Amygdala (tissue), 56 donors: ENCODE measurements around the gene TCERG1L.

Experiments
- DNase-seq, 56 donors: peaks; one replicate each; lab custom pipeline; 2025; lab: John Stamatoyannopoulos, UW

The TCERG1L gene

DNA sequence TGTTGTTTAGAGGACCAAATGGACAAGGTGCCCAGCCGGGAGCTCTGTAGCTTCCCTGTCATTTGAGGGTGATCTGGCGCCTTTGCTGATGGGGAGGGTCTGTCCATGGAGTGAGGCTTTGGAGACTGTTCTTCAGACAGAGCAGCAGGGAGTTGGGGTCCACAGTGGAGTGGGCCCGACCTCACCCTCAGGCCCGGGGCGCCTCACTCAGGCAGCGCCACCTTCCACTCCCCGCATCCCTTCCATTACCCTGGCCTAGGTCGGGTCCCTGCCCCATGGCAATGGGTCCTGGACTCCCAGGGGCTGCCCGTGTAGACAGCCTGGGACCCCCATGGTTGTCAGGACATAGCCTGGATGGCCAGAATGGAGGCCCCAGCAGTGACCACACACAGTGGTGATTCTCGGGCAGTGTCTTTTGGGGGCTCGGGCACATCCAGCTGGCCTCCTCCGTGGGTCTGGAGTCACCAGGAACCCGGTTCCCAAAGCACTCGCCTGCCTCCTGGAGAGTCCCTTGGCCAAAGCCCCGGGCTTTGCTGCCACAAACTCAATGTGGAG lies 38.5 kb downstream of the TCERG1L start:
- no peak for DNase-seq

DNA sequence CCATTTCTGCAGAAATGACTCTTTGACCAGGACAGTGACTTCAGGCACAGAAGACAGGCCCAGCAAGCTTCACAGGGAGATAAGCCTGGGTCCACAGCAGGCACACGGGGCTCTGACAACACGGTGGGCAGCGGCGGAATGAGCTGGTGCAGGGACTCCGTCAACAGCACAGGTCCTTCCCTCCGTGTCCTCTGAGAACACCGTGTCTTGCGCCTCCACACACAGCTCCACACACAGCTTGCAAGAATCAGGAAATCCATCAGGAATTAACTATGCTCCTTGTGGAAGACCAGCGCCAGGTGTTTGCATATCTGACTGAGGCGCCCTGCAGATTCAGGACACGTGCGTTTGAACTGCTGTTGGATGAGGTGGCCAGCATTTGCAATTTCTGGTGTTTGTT lies 39.6 kb downstream of the TCERG1L start:
- DNase-seq, result no peak

DNA sequence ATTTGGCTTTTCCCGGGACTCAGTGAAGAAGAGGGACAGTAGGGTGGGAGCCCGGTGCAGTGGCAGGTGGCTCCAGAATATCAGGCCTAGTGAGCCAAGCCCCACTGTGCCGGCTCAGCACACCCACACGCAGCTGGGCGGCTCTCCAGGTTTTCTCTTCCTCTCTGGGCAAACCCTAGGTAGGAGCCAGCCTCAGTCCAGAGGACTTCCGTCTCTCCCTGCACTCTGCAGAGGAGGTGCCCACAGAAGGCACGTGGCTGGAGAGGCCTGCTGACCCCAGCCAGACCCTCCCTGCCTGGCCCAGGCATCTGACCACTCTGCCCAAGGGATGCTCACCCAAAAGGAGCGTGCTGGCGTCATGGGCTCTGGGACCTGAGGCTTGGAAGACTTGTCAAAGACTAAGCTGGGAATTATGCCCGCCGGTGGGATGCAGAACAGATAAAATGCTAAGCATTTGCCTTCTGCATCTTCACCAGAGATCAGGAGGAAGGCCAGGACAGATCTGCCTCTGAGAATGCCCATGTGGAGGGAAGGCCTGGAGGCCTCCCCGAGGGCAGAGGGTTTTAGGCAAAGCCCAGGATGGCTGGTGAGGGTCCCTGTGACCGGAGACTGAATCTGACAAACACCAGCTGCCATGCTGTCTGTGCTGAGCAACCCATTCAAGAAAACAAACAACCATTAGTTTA lies 40.2 kb downstream of the TCERG1L start:
- DNase-seq, result no peak

DNA sequence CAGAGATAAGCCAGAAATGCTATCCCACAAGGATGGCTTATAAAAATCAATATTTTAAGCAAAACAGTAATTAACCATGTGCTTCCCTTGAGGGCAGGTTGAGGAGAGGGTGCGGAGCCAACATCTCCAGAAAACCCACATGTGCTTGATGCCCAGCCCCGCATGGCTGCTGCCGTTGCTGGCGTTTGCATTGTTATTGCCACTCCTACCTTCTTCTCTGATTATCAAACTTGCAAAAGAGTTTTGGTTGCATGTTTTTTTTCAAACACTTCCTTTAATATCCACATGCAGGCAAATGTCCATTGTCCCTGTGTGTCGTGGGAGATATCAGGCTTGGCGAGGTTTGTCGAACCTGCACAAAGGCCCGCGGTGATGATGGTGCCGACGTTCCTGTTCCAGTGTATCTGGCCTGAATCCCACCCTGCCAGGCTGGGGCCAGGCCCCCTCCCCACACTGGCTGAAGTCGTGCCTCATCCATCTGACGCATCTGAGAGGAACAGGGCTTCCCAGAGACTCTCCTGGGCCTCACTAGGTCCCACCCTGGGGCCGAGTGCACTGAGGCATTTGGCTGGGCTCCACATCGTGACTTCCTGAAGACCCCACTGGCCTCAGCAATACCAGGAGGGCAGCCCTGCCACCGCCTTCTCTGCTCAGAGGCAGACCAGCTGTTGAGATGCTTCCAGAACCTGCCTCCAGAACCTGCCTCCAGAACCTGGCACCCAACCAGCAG lies 40.9 kb downstream of the TCERG1L start:
- no peak for DNase-seq

DNA sequence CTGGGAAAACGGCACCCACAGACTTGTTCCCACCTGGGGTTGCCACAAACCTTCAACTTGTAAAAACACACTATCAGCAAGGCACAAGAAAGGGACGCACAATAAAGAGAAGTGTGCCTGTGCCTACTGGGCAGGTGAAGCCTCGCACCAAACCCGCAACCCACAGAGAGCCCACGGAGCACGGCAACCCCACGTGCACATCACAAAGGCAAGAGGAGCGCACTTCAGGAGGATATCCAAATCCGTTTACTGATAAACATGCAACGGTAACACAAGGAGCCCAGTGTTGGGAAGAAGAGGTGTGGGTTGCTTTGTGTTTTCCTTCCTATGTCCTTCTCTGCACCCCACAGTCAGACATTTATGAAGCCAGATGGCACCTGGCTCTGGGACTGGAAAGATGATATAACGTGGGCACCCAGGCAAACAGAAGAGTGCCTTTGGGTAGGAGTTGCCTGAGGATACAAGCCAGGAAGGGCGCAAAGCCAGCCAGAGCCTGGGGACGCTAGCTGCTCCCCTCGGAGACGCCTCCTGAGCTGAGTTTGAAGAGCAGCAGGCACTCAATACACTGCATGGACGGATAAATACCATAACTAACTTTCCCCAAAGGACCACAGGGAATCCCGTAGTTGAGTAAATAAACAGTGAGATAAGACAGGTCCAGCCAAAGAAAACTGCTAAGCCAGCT lies 41.6 kb downstream of the TCERG1L start:
- DNase-seq, result no peak

DNA sequence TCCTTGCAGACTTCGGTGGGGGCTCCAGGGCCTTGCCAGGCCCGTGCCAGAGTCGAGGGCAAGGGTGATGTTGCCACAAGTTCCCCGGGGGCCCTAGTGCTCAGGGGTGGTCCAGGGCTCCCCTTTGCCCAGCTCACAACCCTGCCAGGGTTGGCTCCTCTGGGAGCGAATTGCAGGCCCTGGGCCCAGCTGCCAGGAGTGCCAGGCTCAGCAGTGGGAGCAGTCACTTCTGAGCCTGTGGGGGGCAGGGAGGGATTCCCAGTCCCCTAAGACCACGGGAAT lies 43.8 kb downstream of the TCERG1L start:
- no peak for DNase-seq

DNA sequence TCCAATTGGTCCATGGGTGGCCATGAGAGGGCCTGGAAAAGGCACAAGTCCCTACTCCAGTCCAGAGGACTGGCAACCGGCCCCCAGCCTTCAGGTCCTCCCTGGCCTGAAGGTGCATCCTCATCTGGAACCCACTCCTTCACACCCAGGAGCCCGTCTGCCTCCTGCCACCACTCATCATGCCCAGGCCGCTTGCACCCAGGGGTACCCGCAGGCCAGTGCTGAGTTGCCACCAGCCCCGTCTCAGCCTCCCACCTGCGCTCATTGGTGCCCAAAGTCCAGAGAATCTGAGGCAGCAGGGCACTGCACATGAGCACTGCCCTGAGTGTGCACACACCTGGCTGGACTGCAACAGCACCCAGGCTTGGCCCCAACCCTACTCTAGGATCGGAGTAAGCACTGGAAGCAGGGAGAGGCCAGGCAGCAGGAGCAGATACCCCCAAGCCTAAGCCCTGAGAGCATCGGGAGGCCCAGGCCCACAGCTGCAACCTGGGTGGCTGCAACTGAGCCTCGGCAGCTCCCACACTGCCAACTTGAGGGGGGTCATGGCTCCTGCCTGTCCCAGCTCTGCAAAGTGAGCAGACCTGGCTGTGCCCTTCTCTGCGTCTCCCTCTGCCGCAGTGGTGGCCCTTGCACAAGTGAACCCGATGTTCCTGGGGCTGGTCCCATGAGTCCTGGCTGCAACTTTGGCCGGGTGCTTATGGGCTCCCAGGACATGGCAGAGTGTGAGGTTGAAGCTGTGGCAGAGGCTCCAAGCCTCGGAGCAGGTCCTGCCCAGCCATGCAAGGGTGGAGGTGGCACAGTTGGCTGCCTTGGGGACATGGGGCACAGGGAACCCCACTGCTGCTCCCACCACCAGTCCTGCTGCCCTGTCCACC lies 44.3 kb downstream of the TCERG1L start:
- no peak for DNase-seq

DNA sequence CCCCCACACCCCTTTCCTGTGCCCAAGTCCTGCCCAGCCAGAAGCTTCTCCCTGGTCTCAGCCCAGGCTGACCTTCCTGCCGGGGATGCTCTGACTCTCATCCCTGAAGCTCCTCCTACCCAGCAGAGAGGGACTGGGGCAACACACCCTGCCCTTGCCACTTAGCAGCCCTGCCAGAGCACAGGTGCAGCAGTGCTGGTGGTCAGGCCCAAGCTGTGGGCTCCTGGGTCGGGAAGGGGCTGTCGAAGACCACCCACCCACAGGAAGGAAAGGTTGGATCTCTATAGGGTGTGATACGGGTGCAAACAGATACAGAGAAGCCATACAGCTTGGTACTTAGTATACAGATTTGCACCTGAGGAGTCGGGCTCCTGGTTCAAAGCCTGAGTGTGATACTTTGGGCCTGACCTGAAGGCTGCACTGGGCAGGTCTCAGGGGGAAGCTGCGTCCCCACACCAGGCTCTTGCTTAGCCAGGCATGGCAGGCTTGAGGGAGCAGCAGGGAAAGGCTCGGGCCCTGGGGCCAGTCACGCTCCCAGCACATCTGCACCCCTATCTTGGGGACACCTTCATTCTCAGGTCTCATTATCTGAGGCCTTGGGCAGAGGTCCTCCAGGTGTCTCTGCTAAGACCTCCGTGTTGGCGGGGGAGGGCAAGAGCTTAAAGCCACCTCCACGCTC lies 47.3 kb downstream of the TCERG1L start:
- no peak for DNase-seq

DNA sequence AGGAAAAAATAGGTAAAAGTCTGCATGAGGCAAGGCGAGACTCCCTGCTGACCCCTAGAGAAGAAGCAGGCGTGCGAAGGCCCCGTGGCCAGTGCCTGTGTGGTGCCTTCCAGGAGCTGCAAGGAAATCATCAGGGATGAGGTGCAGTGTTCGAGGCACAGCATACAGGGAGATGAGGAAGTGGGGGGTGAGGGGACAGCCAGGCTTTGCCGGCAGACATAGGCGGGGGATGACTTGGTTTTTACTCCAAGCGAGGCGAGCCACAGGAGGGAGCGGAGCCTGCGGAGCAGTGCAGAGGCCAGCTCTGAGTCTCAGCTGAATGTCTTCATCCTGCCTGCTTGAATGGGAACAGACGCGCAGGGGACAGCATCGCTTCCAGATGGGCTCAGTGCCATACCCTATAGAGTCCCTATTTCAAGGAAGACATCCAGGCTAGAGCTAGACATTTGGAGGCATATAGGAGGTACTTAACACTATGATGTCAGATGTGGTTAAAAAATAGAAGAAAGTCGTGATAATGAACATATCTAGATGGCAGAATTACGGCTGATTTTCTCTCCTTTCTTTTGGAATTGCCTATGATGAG lies 49.5 kb downstream of the TCERG1L start:
- no peak for DNase-seq

DNA sequence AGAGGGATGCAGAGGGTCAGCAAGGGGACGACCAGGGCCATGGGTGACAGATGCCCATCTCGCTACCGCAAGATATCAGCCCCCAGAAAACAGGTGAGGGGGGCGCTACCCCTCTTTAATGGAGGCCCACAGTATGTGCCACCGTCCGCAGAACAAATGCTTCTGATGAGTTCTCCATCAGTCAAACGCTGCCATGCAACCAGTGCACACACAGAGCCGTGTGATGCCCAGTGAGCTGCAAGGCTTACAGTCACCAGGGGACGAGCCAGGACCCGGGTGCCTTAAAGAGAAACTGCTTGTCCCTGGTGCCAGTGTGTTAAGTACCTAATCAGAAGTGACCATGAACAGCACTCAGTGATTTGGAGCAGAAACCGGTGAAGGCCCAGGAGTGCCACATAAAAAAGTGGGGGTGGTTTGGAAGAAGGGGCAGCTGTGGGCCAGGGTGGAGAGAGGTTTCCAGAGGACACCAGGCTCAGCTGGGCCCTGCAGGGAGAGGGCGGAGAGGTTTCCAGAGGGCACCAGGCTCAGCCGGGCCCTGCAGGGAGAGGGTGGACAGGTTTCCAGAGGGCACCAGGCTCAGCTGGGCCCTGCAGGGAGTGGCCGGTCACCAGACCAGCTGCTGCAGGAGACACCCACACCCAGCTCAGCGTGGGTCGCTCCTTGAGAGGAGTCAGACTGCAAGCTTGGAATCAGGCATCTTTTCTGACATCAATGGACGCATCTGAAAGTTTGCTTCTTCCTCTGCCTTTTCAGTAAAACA lies 50.9 kb downstream of the TCERG1L start:
- no peak for DNase-seq

DNA sequence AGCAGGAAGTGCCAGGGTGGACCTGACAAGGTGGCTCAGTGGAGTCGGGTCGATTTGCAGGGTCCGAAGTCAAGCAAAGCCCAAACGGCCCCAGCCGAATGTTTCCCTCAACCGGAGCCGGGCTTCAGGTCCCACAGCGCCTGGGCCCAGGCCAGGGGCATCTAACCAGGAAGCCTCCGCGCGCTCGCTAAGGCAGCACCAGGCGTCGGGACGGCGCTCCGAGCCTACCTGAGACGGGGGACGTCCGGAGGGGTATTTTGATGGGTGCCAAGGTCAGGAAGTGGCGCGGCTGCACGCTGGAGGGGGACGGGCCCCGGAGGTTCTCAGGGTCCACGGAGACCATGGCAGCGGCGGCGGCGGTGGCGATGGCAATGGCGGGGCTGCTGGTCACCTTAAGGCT lies 51.5 kb downstream of the TCERG1L start:
- DNase-seq, result no peak

DNA sequence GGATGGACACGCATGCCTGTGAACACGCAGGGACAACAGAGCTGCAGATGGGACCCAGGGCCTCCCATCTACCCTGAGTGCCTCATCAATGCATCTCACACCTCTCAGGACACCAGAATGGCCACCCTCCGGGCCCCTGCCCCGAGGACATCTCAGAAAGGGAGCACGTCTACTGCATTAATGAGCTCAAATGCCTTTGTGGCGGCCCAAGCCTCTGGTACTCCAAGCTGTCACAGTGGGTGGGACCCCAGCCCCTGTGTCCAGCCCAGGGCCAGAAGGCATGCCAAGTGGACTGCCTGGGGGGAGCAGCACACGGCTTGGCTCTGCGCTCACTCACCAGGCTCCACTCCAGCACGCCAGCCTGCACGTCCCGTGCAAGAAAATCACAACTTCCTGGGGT lies 52.0 kb downstream of the TCERG1L start:
- DNase-seq, result no peak

DNA sequence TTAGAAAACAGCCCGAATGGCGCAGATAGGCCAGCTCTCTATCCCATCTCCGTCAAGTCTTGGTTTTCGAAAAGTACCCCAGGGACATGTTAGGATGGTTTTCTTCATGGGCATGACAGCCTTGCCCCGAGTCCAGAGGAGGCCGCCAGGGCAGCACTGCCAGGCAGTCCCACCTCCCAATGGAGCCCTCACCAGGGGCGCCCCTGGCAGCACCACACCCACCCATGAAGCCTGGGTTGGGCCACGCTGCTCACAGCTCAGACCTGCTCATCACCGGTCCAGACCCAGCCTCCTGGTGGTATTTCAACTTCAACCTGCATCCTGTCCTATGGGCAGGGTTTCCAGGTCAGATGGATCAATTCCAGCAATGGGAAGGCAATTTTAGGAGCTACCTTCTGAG lies 53.3 kb downstream of the TCERG1L start:
- DNase-seq, result no peak

DNA sequence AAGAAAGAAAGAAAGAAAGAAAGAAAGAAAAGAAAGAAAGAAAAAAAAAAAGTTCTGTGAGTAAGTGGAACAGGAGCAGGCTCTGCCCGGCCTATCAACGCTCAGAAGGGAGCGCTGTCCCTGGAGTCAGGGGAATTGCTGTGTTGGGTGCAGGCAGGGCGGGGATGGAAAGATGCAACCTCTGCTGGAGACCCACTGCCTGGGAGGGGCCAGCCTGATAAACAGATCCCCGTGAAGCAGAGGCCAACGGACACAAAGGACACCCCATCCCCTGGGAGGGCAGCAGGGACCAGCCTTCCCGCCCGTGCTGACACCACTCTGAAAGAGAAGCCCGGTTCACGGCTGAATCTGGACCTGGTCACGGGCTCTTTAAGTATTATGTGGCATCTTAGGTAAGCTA lies 54.5 kb downstream of the TCERG1L start:
- DNase-seq, result no peak

DNA sequence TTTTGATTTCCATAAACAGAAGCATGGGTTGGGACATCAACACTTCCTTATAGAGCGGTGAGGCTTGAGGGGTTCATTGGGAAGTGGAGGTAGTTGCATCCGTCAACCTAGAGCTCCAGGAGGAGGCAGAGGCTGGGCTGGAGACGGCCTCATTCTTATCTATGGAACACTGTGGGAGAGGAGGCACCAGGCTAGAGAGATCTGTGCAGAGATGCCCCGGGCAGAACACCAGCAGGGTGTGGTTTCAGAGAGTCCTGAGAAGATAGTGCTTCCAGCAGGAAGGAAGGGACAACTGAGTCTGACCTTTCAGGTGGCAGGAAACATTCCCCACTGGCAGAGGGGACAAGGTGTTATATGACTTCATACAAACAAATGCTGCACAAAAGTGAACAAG lies 56.7 kb downstream of the TCERG1L start:
- no peak for DNase-seq

DNA sequence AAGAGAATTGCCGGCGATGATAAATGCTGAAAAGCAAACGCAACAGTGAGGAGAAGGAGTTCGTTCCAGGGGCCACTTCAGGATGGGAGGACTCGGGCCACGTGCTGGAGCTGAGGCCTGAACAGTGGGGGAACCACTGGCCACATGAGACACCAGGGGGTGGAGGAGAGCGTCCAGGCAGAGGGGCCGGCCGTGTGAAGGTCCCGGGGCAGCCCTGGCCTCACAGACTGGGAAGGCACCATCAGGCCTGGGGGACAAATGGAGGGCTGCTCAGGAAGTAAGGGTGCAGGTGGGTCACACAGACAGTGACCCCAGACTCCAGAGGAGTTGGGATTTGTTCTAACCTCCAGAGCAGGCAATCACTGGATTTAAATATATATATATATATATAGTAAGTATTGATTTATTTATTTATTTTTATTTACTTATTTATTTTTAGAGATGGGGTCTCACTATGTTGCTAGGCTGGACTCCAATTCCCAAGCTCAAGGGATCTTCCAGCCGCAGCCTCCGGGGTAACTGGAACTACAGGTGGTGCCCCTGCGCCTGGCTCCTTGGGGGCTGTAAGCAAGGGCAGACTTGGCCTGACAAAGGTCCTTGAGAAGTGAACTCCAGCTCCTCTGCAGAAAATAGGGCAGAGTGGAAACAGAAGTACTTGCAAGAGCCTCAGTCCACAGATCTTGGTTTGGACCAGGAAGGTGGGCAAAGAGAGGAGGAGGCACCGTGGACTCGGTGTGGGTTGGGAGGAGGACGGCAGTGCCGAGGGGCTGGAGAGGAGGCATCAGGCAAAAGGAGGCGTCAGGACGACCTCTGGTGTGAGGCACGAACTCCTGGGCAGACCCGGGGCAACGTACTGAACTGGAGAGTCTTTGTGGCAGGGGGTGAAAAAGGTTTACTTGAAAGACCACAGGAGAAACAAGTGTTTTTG lies 57.3 kb downstream of the TCERG1L start:
- no peak for DNase-seq

DNA sequence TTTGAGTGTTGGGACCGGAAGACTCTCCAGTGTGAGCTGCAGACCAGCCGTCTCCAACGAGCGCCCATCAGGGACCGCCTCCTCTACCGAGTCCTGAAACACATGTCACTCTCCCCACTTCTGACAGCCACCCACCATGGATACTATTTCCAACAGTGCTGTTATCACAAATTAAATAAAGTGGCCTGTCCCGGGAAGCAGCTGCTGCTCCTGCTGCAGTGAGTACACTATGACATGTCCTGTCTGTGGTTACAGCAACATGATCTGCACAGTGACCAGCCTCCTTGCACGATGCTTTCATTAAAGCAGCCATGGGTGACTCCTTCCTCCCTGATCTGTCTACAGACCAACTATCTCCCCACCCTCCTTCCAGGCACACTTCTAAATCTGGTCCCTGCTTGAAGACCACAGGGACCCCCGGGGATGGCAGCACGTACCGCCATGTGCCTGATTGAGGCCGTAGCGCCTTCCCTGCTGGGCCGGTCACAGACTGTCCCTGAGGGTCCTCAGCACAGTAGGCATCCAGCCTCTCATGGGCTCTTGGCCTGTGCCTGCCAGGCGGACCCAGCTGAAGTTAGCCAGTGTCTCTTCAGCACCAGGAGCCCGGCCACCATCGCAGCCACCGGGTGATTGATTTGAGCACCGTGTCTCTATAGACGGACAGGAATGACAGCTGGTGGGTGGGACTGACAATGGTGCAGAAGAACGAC lies 58.8 kb downstream of the TCERG1L start:
- DNase-seq, result no peak
